AG04449 (cell line): ENCODE measurements around the gene TPP1.

Experiments
- CTCF ChIA-PET: fragments of 350-600 bp; formaldehyde crosslinking; extraction: SDS; loops from one replicate; lab custom pipeline; 2021; ENCODE audit warnings: antibody characterized with exemption; lab: Yijun Ruan, JAX
- POLR2A ChIA-PET: fragments of 400-600, 350-600 bp; formaldehyde crosslinking; extraction: SDS; loops from one replicate; lab custom pipeline; 2020; ENCODE audit warnings: antibody characterized with exemption, inconsistent platforms; lab: Yijun Ruan, JAX
- DNase-seq: peaks from one replicate; pipeline ENCODE4 v3.0.0-alpha.2; 2010; ENCODE audit warnings: low read depth, low spot score
- H3K4me3 ChIP-seq: 2 replicates; pipeline ENCODE4 v1.5.1; 2011; ENCODE audit warnings: low read depth, mild to moderate bottlenecking, control low read depth, low read length
- TF ChIP-seq, protein P1 (sequence below): IDR thresholded peaks from one replicate; pipeline ENCODE4 v1.5.1; 2011; ENCODE audit warnings: mild to moderate bottlenecking, moderate library complexity, low read length, control low read depth, inconsistent platforms; ENCODE audit not compliant: insufficient read depth; ENCODE audit errors: missing control alignments

Gene TPP1

DNA sequence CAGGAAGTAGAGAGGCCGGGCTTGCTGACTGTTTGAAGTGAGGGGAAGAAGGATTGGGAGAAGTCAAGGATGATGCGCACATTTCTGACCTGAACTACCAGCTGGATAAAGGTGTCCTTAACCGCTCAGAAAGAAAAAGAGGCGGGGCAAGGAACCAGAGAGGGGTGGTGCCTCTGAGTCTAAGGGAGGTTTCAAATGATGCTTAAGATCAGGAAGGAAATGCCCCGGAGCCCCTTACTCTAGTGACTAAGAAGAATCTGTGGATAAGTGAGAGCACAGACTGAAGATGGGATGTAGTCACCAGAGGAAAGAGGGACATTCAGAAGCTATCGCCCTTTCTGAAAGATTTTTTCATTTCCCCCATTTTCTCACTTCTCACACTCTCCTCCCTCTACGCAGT lies 23.7 kb upstream of the TPP1 start:
- ChIA-PET POLR2A (no interaction called here), CTCF (interaction anchor here (1.3 kb wide), 1 partner anchor 24 kb away, joined by 3 read pairs; no protein-coding TSS in a partner anchor)
- no peak for DNase-seq
- H3K4me3 ChIP-seq, result no peak overlapping the region
- TF ChIP-seq, protein P1, sequence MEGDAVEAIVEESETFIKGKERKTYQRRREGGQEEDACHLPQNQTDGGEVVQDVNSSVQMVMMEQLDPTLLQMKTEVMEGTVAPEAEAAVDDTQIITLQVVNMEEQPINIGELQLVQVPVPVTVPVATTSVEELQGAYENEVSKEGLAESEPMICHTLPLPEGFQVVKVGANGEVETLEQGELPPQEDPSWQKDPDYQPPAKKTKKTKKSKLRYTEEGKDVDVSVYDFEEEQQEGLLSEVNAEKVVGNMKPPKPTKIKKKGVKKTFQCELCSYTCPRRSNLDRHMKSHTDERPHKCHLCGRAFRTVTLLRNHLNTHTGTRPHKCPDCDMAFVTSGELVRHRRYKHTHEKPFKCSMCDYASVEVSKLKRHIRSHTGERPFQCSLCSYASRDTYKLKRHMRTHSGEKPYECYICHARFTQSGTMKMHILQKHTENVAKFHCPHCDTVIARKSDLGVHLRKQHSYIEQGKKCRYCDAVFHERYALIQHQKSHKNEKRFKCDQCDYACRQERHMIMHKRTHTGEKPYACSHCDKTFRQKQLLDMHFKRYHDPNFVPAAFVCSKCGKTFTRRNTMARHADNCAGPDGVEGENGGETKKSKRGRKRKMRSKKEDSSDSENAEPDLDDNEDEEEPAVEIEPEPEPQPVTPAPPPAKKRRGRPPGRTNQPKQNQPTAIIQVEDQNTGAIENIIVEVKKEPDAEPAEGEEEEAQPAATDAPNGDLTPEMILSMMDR, result no peak

DNA sequence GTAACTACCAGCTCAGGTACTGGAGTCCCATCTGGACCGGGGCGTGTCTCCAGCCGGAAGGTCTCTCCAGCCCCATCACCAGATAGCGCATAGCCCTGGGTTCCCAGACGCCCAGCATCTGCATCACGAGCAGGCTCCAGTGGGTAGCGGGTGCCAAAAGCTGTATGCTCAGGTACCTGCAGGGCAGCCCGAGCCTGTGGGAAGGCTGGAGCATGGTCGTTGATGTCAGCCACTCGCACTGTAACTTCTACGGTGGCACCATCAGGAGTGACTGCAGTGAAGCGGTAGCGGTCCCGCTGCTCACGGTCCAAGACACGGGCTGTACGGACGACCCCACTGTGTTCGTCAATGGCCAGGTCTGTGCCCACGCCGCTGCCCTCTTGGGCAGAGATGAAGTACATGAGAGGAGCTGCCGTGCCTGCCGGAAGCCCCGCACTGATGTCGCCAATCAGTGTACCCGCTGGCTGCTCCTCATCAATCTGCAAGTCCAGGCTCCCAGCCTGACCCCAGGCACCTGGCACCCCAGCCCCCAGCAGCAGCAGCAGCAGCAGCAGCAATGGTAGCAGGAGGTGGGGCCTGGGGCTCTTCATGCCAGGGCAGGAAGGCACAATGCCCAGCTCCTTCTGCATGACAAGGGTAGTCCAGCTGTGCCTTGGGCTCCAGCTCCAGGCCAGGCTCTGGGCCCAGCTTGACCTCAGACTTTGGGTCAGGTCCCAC lies 21.9 kb upstream of the TPP1 start:
- TF ChIP-seq, protein P1, result no peak
- no peak for DNase-seq
- ChIA-PET POLR2A (no interaction called here), CTCF (interaction anchor here (1.3 kb wide), 1 partner anchor 26 kb away, joined by 3 read pairs; no protein-coding TSS in a partner anchor)
- no peak overlapping the region for H3K4me3 ChIP-seq

DNA sequence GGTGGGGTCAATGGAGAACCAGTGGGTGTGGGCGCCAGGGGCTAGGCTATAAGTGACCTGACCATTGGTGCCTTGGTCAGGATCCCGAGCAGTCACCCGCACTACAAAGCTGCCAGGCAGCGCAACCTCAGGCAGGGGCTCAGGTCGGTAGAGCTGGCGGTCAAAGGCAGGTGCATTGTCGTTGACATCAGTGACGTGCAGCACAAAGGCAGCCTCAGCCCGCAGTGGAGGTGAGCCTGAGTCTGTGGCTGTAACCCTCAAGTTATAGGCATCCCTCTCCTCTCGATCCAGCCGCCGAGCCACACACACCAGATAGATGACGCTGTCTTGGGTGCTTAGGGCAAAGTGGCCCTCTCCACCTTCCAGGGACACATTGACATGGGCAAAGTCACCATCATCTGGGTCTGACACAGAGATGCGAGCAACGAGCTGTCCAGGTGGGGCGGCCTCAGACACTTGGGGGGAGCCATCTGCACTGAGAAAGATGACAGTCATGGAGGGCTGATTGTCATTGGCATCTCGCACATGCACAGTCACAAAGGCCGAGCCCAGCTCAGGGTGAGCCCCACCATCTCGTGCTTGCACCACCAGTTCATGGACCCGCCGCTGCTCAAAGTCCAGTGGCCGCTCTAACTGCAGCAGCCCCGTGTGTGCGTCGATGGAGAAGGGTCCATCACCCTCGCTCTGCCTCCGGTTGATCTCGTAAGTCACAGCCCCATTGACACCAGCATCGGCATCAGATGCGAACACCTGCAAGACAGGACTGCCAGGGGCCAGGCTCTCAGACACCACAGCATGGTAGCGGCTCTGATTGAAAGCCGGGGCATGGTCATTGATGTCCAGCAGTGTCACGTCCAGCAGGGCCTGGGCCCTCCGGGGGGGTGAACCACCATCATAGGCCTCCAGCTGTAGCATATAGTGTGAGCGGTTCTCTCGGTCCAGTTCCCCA lies 21.1 kb upstream of the TPP1 start:
- ChIA-PET CTCF (no interaction called here), POLR2A (no interaction called here)
- DNase-seq, result no peak
- no peak overlapping the region for H3K4me3 ChIP-seq
- TF ChIP-seq, protein P1, result no peak

DNA sequence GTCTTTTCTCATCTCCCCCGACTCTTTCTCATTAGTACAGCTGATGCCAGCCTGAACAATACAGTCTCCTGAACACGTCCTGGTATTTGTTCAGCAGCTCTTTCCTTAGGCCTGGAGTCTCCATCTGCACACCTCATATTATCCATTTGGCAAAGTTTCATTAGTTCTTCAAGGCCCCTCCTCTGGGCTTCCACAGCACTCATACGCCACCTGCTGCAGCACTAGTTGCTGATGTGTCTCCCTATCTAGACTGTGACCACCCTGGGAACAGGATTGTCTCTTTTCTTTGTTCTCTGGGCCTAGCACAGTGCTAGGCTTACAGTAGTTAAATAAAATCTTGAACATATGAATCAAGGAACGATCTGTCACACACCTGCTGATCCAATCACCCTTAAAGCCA lies 19.2 kb upstream of the TPP1 start:
- TF ChIP-seq, protein P1, result no peak
- H3K4me3 ChIP-seq, result no peak overlapping the region
- CTCF ChIA-PET, result interaction anchor here (1.1 to 1.4 kb wide), 2 partner anchors 9 to 45 kb away, joined by 4 to 5 read pairs; partner anchors contain the start of gene MRPL17
- POLR2A ChIA-PET, result interaction anchor here (0.5 kb wide), 1 partner anchor 29 kb away, joined by 3 read pairs; no protein-coding TSS in a partner anchor
- no peak for DNase-seq

DNA sequence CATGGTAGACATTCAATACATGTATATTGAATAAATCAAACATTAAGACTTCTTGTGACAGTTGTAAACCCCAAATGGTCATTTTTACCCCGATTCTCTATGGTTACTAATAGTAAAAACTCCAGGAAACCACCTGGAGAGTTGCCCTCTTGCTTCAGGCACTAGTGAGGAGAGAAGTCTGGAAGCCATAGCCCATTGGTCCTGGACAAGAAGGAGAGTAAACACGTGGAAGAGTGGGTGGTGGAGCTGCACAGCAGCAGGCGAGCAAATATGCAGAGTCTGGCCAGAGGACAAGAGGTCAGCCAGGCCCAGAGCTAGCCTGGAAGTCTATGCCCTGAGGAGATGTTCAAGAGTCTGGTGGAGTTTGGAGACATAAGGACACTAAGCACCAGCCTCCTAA lies 18.6 kb upstream of the TPP1 start:
- POLR2A ChIA-PET, result interaction anchor here (0.5 kb wide), 1 partner anchor 30 kb away, joined by 3 read pairs; no protein-coding TSS in a partner anchor
- no peak overlapping the region for H3K4me3 ChIP-seq
- no peak for DNase-seq
- CTCF ChIA-PET, result interaction anchor here (1.4 to 1.6 kb wide), 3 partner anchors 9 to 107 kb away, joined by 4 to 5 read pairs (median 4); partner anchors contain the start of gene MRPL17
- TF ChIP-seq, protein P1, result no peak

DNA sequence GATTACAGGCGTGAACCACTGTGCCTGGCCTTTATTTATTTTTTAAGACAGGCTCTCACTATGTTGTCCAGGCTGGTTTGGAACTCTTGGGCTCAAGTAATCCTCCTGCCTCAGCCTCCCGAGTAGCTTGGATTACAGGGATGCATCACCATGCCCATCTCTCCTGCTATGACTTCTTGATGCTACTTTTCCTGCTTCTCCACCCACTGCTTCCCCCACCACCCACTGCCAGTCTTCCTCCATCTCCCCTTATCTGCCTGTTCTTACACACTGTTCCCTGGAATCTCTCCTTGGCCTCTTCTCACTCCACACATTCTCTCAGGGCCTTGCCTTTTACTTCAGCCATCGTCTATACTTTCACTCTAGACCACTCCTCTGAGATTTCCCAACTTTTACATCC lies 17.3 kb upstream of the TPP1 start:
- H3K4me3 ChIP-seq, result no peak overlapping the region
- TF ChIP-seq, protein P1, result no peak
- ChIA-PET CTCF (interaction anchor here (1.2 to 2.1 kb wide), 4 partner anchors 18 to 105 kb away, joined by 4 to 7 read pairs (median 4); partner anchors contain the start of genes MRPL17 and TPP1), POLR2A (no interaction called here)
- no peak for DNase-seq
